DND-41 (cell line): ENCODE results near the gene LMO3.

Experiments used
- ATAC-seq: fragments of 200-7000 bp; cut with Tn5 transposase; 3 replicates; pipeline ENCODE4 v1.9.1; 2021; ENCODE audit warnings: low read depth; ENCODE audit not compliant: insufficient read depth
- DNase-seq: peaks from one replicate; pipeline ENCODE4 v3.0.0-alpha.2; 2020
- H2AFZ ChIP-seq: 2 replicates; pipeline ENCODE4 v1.6.0; 2012; ENCODE audit warnings: low read depth, low read length
- H3K27ac ChIP-seq: 2 replicates; pipeline ENCODE4 v1.5.1; 2012; ENCODE audit warnings: low read length, inconsistent platforms
- H3K27me3 ChIP-seq: fragments of 200-600 bp; sonication (generic); 2 replicates; pipeline ENCODE4 v1.6.0; 2012; ENCODE audit warnings: low read length, mild to moderate bottlenecking, inconsistent platforms; ENCODE audit not compliant: insufficient read depth, poor library complexity
- H3K36me3 ChIP-seq: 2 replicates; pipeline ENCODE4 v1.5.1; 2012; ENCODE audit warnings: low read length, inconsistent platforms; ENCODE audit not compliant: insufficient read depth
- H3K4me1 ChIP-seq: 2 replicates; pipeline ENCODE4 v1.5.1; 2012; ENCODE audit warnings: mild to moderate bottlenecking, low read length; ENCODE audit not compliant: insufficient read depth
- H3K4me2 ChIP-seq: 2 replicates; pipeline ENCODE4 v1.6.0; 2012; ENCODE audit warnings: mild to moderate bottlenecking, moderate library complexity, low read length, inconsistent platforms; ENCODE audit not compliant: insufficient read depth
- H3K4me3 ChIP-seq, 2 experiments: fragments of 200-600 bp in 1 of 2; shearing (Covaris generic) in 1 of 2; 2 replicates each; pipeline ENCODE4 v1.5.1; 2012 to 2016; ENCODE audit warnings: inconsistent platforms in 2 of 2, low read length in 2 of 2, mild to moderate bottlenecking in 2 of 2, low read depth in 1 of 2, moderate library complexity in 1 of 2
- H3K79me2 ChIP-seq: 2 replicates; pipeline ENCODE4 v1.6.0; 2012; ENCODE audit warnings: low read length, inconsistent platforms; ENCODE audit not compliant: insufficient read depth
- H3K9ac ChIP-seq: 2 replicates; pipeline ENCODE4 v1.6.0; 2012; ENCODE audit warnings: low read depth, mild to moderate bottlenecking, inconsistent platforms, low read length, moderate library complexity
- H3K9me3 ChIP-seq: 2 replicates; pipeline ENCODE4 v1.5.1; 2012; ENCODE audit warnings: low read length, moderate library complexity, mild to moderate bottlenecking, inconsistent platforms; ENCODE audit not compliant: insufficient read depth, severe bottlenecking
- H4K20me1 ChIP-seq: 2 replicates; pipeline ENCODE4 v1.6.0; 2012; ENCODE audit warnings: low read length; ENCODE audit not compliant: insufficient read depth
- CTCF ChIP-seq: IDR thresholded peaks from 2 replicates; pipeline ENCODE4 v1.5.1; 2012; ENCODE audit warnings: borderline replicate concordance, low read length, moderate library complexity, mild to moderate bottlenecking; ENCODE audit not compliant: poor library complexity, severe bottlenecking; ENCODE audit errors: extremely low read depth
- EZH2 ChIP-seq: IDR thresholded peaks from 3 replicates; pipeline ENCODE4 v1.6.1; 2012; ENCODE audit warnings: borderline replicate concordance, low read depth, mild to moderate bottlenecking, moderate library complexity, low read length, inconsistent platforms; ENCODE audit not compliant: severe bottlenecking

The LMO3 gene

GRCh38 chr12:16560273-16560672 lies 45.7 kb downstream of the LMO3 start:
- no peaks in the 10 kb centered on the region for H3K4me1 ChIP-seq
- no peaks in the 10 kb centered on the region for H3K9me3 ChIP-seq
- no peaks in the 10 kb centered on the region for H3K36me3 ChIP-seq
- DNase-seq (no peak), ATAC-seq (no peak)
- H2AFZ ChIP-seq: no peak overlapping the region
- no peak overlapping the region for H3K9ac ChIP-seq
- no peak overlapping the region for H3K4me2 ChIP-seq
- no peaks in the 10 kb centered on the region for H3K79me2 ChIP-seq
- H3K27ac ChIP-seq: no peak overlapping the region
- H3K27me3 ChIP-seq: no peaks in the 10 kb centered on the region
- H4K20me1 ChIP-seq: no peaks in the 10 kb centered on the region
- TF ChIP-seq EZH2 (no peak), CTCF (no peak)
- no peak overlapping the region for H3K4me3 ChIP-seq

GRCh38 chr12:16555630-16556029 lies 50.3 kb downstream of the LMO3 start:
- H3K27me3 ChIP-seq: no peaks in the 10 kb centered on the region
- no peak overlapping the region for H3K27ac ChIP-seq
- H3K9ac ChIP-seq: no peak overlapping the region
- no peak for ATAC-seq
- TF ChIP-seq EZH2 (no peak), CTCF (no peak)
- no peak overlapping the region for H3K4me2 ChIP-seq
- no peaks in the 10 kb centered on the region for H3K36me3 ChIP-seq
- no peak overlapping the region for H2AFZ ChIP-seq
- H3K4me3 ChIP-seq: no peak overlapping the region
- no peaks in the 10 kb centered on the region for H4K20me1 ChIP-seq
- no peaks in the 10 kb centered on the region for H3K4me1 ChIP-seq
- H3K79me2 ChIP-seq: no peaks in the 10 kb centered on the region
- DNase-seq: no peak
- H3K9me3 ChIP-seq: no peaks in the 10 kb centered on the region

- Histone ChIP-seq H3K4me3 (no peak overlapping the region), H3K27ac (no peak overlapping the region), H3K4me1 (no peaks in the 10 kb centered on the region), H3K79me2 (no peaks in the 10 kb centered on the region), H4K20me1 (no peaks in the 10 kb centered on the region), H2AFZ (no peak overlapping the region), H3K4me2 (no peak overlapping the region), H3K27me3 (no peaks in the 10 kb centered on the region), H3K9ac (no peak overlapping the region), H3K9me3 (no peaks in the 10 kb centered on the region), H3K36me3 (no peaks in the 10 kb centered on the region)
- DNase-seq (no peak), ATAC-seq (no peak)
- TF ChIP-seq EZH2 (no peak), CTCF (no peak)
These were observed 52.5 kb downstream of the LMO3 start for GRCh38 chr12:16553457-16553856.

GRCh38 chr12:16552301-16552700 lies 53.7 kb downstream of the LMO3 start:
- H3K27me3 ChIP-seq: no peaks in the 10 kb centered on the region
- H2AFZ ChIP-seq: no peak overlapping the region
- no peak overlapping the region for H3K4me3 ChIP-seq
- no peaks in the 10 kb centered on the region for H3K36me3 ChIP-seq
- no peak for TF ChIP-seq EZH2
- TF ChIP-seq CTCF: no peak
- H3K4me2 ChIP-seq: no peak overlapping the region
- no peaks in the 10 kb centered on the region for H4K20me1 ChIP-seq
- no peaks in the 10 kb centered on the region for H3K4me1 ChIP-seq
- H3K79me2 ChIP-seq: no peaks in the 10 kb centered on the region
- DNase-seq: no peak
- H3K9ac ChIP-seq: no peak overlapping the region
- no peaks in the 10 kb centered on the region for H3K9me3 ChIP-seq
- no peak for ATAC-seq
- H3K27ac ChIP-seq: no peak overlapping the region
